ENCODE results near the gene ATP6V0B.

The ATP6V0B gene

GRCh38 chr1:44002606-44003157 is 27.9 kb downstream of the ATP6V0B start:
- DNase-seq (ENCODE audit: low read depth): no peak

DNA sequence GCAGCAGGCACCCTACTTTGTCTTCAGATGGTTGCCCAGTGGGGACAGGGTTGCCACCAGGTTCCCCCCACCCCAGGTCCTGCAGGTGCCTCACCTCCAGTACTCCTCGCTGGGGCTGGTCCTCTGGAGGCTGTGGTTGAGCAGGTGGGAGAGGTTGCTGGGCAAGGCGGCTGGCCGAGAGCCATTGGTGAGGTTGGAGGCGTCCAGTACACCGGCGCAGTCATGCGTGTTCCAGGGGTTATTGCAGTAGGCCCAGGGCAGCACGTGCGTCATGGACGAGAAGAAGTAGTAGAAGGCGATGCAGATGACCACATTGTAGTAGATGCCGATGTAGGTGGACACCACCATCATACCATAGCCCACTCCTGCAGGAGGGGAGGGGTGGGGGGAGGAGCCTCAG is 33.5 kb downstream of the ATP6V0B start:
- no peak for DNase-seq (ENCODE audit: low read depth)

DNA sequence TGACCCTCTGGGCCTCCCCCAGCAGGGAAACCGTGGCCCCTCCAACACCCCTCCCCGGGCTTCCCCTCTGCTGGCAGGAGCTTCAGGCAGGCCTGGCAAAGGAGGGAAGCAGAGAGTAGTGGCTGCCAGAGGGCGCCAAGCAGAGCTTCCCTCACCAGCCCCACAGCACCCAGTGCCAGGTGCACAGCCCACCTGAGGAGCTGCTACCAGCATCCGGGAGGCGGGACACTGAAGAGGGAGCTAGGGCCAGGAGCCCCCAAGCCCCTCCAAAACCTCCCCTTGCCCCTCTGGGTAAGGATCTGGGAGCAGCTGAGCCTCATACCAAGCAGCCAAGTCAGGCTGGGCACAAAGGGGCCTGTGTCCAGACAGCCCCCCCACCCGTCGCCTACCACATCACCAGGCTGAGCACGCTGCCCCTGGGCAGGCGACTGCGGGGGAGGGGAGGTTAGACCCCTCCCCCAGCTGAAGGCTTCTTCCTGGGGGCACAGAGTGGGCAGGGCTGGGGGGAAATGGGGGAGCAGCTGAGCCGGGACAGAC is 36.2 kb downstream of the ATP6V0B start:
- DNase-seq (ENCODE audit: low read depth): no peak

DNA sequence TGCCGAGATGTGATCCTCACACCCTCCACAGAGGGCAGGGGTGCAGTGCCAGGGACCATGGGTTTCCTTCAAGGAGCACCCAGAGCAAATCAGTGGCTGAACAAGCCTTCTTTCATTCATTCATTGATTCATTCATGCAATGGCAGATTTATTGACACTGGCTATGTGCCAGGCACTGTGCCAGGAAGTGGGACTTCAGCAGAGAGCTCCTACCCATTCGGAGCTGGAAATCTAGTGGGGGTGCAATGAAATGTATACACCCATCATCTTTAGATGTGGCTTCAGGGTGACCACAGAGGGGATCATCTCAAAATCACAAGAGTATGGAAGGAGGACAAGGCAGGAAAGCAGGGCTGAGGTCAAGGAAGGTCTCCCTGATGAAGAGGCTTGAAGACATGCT is 37.6 kb downstream of the ATP6V0B start:
- DNase-seq (ENCODE audit: low read depth): no peak

- DNase-seq (ENCODE audit: low read depth): no peak
Observed at GRCh38 chr1:44012941-44013609, 38.3 kb downstream of the ATP6V0B start.

DNA sequence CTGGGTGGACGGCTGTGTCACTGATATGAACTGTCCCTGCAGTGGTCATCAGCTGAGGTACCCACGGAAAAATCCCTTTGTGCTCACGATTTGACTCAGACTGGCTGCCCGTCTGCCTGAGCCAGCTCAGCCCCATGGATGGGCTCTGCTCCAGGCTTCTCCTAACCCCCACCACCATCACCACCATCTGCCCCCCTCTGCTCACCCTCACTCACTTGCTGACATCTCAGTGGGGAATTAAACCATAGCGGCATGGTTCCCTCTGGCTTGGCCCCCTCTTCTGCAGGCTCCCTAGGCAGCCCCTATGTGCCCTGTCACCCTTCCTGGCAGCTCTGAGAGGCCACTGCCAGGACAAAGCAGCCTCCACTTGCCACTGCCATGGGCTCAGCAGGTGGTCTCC is 39.2 kb downstream of the ATP6V0B start:
- DNase-seq (ENCODE audit: low read depth): no peak

DNA sequence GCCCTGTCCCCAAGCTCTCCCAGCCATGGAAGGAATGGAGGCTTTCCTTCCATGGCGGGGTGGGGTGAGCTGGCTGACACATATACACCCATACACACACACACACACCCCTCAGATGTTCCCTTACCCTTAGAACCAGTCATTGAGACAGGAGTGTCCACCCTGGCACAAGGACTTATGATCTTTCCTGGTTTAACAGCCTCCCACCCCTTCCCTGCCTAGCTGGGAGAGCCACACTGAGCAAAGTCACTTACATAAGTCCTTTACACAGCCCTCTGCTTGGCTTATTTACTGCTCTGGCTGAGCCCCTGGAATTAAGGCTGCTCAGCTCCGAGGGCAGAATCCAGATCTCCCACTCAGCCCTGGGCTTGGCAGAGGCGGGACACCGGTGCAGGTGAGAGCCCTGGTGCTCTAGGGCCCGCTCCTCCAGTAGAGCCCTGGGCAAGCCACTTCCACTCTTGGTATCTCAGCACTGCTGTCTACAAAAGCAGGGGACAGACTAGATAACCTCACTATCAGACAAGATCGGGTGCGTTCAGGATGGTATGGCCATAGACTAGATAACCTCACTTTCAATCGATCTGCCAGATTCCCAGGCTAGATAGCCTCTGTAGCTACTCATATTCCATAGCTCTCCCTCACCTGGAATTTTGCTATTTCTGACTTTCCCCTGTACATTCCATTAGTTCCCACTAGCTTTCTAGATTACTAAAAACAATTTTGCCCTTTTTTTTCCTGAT is 39.8 kb downstream of the ATP6V0B start:
- DNase-seq (ENCODE audit: low read depth): no peak

DNA sequence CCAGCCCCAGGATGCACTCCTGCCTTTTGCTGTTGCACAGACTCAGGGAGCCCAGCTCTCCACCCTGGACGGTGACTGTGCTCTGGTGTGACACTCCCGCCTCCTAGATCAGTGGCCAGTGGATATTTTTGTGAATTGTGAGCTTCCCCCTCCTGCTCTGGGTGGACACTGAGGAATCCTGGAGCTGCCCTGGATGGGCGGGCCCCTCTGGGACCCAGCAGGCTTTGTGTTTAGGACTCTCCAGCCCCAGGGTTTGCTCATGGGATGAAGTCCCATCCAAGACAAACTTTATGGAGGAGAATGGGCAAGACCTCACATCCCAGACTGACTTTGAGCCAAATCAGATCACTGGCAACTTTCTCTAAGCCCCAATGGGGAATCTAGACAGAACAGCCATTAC is 40.4 kb downstream of the ATP6V0B start:
- DNase-seq (ENCODE audit: low read depth): no peak

DNA sequence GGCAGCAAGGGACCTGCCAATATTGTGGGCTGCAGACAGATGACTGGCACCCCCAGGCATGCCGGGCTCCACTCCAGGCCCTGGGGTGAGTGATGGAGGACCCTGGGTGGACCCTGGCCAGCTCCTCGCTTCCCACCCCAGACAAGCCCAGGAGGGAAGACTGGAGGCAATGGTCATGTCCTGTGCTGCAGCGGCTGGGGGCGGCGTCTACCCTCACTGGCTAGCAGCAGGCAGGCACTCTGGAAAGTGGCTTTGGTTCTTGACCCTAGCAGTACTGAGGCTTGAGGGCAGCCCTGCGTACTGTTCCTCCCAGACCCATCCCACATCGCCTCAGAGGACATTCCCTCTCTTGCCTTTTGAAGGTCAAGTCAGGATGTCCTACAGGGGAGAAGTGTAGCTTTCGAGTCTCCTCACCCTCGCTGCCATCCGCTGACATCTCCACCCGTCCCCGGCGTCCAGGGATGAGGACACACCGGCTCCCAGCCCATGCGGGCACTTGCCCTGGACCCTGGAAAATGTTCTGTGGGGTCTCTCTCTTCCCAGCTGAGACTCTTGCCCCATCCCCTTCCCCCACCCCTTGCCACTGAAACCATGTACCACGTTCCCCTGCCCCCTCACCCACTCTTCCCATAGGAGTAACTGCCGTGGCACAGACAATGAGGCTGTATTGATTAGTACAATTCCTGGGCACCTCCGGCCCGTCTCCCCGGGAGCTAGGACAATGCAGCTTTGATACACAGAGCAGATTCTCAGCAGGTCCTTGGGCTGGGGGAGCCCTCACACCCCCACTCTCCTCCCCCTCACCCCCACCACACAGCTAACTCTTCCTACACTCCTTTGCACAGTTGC is 41.5 kb downstream of the ATP6V0B start:
- DNase-seq (ENCODE audit: low read depth): no peak

DNA sequence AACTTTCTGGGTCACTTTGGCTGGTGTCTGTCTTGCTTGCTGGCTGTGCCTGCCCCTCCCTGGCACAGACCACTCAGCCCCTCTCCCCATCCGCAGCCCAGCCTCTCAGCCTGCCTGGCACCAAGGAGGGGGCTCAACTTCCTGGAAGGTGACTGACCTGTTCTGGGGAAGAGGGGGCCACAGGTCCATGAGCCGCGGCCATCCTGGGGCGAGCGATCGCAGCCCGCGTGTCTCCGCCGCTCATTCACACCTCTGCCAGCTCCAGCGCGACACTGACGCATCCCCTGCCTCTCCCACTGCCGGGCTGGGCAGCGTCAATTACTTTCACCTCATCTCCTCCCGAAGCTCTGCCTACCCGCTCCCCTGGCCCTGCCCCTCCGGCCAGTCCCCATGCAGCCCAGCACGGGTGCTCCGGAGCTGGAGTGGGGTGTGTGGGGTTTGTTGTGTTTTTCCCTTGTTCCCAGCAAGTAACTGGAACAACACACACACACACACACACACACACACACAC is 42.2 kb downstream of the ATP6V0B start:
- DNase-seq (ENCODE audit: low read depth): no peak

DNA sequence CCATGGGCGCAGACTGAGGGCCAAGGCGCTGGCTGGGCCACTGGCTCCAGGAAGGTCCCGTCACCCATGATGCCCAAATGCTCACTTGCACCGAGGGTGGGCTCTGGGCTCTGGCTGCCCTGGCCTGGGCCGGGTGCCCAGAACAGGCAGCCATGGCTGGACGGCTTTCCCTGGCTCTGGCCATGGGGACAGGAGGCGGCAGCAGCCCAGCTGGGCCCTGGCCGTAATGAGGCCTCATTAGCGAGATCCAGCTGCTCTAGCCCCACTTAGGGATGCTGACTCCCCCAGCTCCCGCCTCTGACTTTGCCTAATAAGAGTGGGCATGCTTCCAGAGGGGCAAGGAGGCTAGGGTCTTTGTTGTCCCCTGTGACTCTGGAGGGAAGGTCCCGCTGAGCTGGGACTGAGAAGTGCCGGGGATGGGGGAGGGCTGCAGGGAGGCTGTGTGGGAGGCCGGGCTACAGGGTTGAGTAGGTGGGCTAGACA is 44.7 kb downstream of the ATP6V0B start:
- no peak for DNase-seq (ENCODE audit: low read depth)

- DNase-seq (ENCODE audit: low read depth): no peak
Observed at GRCh38 chr1:44020464-44020863, 45.7 kb downstream of the ATP6V0B start.

GRCh38 chr1:44021156-44021555 is 46.4 kb downstream of the ATP6V0B start:
- no peak for DNase-seq (ENCODE audit: low read depth)

GRCh38 chr1:44021581-44022321 is 47.0 kb downstream of the ATP6V0B start:
- DNase-seq (ENCODE audit: low read depth): no peak

DNA sequence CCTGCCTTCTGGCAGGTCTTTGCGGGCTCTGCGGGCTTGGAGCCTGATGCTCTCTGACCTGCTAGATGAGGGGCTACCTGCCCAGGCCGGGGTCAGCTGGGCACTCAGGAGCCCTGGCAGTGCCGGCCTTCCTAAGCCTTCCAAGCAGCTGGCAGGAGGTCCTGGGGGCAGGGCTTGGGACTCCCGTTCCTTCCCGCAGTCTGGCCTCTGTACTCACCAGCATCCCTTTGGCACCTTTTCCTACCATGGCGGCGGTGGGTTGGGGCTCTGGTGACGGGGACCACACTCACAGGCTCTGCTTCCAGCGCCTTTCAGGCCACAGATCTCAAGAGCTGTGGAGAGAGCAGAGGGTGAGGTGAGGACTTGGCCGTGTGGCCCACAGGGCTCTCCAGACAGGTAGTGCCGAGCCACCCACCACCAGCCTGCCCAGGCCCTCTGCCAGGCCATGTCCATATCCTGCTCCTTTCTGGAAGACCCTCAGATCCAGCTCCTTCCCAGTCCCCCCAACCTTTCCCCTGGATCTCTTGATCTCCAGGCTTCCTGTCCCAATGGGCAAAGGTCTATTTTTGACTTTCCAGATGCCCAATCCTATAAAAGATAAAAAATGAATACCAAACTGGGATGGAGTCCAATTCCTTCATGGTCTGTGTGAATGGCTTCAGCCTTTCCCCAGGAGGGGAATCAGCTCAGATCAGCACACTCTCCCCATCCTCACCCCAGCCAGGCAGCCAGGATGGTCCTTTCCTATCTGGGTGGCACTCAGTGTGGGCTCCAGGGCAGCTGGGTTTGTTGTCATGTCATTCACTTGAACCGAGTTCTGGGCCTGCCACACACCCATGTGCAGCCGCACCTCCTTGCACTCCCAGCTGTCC is 49.5 kb downstream of the ATP6V0B start:
- DNase-seq (ENCODE audit: low read depth): no peak

GRCh38 chr1:44024903-44025525 is 50.3 kb downstream of the ATP6V0B start:
- DNase-seq (ENCODE audit: low read depth): no peak

GRCh38 chr1:44025816-44026215 is 51.1 kb downstream of the ATP6V0B start:
- DNase-seq (ENCODE audit: low read depth): no peak

GRCh38 chr1:44027320-44027719 is 52.6 kb downstream of the ATP6V0B start:
- no peak for DNase-seq (ENCODE audit: low read depth)

Measured in activated T-cell treated with anti-CD3 and anti-CD28 coated beads for 48 hours (primary cell).